Body of pancreas (tissue), 4 donors: ENCODE data around the gene RPL37. TPM values are rescaled to one million over a fixed set of nuclear protein-coding genes. Genes with fewer than 3 reads are reported as not detected.
"Not testable (repeated sequence)": the region's sequence is repeated elsewhere in the genome, so short reads cannot be mapped to it uniquely, and the experiment has no call there.

ENCODE experiments used
- ATAC-seq: fragments of 150-250 bp; one replicate; pipeline ENCODE4 v1.9.1; 2016
- DNase-seq, 4 donors: peaks; one replicate each; pipeline ENCODE4 v3.0.0-alpha.2; 2019
- H3K27ac ChIP-seq, 4 donors: fragments of 200-600 bp; sonication (generic); 1 replicate in 3 of 4; 2 replicates in 1 of 4; pipeline versions ENCODE4 v1.5.1 to v1.6.1; 2016 to 2019; ENCODE audit warnings: mild to moderate bottlenecking in 1 of 4, mixed read lengths in 1 of 4, moderate library complexity in 1 of 4
- H3K27me3 ChIP-seq, 2 donors: fragments of 200-600 bp; sonication (generic); one replicate each; pipeline ENCODE4 v1.6.0; 2016; ENCODE audit warnings: mild to moderate bottlenecking in 1 of 2
- H3K36me3 ChIP-seq, 2 donors: fragments of 200-600 bp; sonication (generic); replicated peaks in 1 of 2; 2 replicates each; pipeline ENCODE4 v1.5.1; 2016; ENCODE audit warnings: low read depth in 2 of 2; ENCODE audit not compliant: insufficient read depth in 1 of 2
- H3K4me1 ChIP-seq: fragments of 200-600 bp; sonication (generic); one replicate; pipeline ENCODE4 v1.6.0; 2016
- H3K4me3 ChIP-seq, 2 donors: fragments of 200-600 bp; sonication (generic); 1 replicate in 1 of 2; 2 replicates in 1 of 2; pipeline ENCODE4 v1.5.1; 2016 to 2019
- H3K9me3 ChIP-seq, 3 donors: fragments of 200-600 bp; sonication (generic); 1 replicate in 2 of 3; 2 replicates in 1 of 3; pipeline ENCODE4 v1.5.1; 2016
- POLR2A ChIP-seq, 3 donors: fragments of 450-650 bp; IDR thresholded peaks; one replicate each; pipeline ENCODE4 v1.6.1; 2016; ENCODE audit warnings: antibody characterized with exemption in 3 of 3, mild to moderate bottlenecking in 2 of 3
- WGBS, 2 donors: methylation state at CpG; one replicate each; pipeline ENCODE4 v1.1.5; 2017; 5-methylcytosine and 5-hydroxymethylcytosine counted together
- intact Hi-C: fragments of 100-400 bp; cut with DNase I; formaldehyde crosslinking; loops from one replicate; pipeline ENCODE4 v1.15.1; 2023
- total RNA-seq, 2 donors: library from RNA; depleted of rRNA; stranded (reverse); fragments of >200 nt; gene quantifications; one replicate each; pipeline ENCODE4 v1.1.0, GENCODE V29; 2016
- TF ChIP-seq, protein P1 (sequence below), 7 experiments: fragments of 450-650 bp in 4 of 7; fragments of 200-600 bp in 3 of 7; sonication (generic) in 3 of 7; IDR thresholded peaks; one replicate each; pipeline ENCODE4 v1.5.1; 2016 to 2019; ENCODE audit warnings: antibody characterized with exemption in 7 of 7

The RPL37 gene
- total RNA-seq, 2 donors from 2014 or later = 126 to 256 TPM

GRCh38 chr5:40798012-40798800 lies 36.8 kb downstream of the RPL37 start, which contains the start of gene PRKAA1:
Gene PRKAA1, minus strand, starts transcription at chr5:40798374. Its CDS starts 185 bp downstream, at chr5:40798189.
- H3K4me1 ChIP-seq = peaks cover 23% of the 10 kb centered on the region

DNA sequence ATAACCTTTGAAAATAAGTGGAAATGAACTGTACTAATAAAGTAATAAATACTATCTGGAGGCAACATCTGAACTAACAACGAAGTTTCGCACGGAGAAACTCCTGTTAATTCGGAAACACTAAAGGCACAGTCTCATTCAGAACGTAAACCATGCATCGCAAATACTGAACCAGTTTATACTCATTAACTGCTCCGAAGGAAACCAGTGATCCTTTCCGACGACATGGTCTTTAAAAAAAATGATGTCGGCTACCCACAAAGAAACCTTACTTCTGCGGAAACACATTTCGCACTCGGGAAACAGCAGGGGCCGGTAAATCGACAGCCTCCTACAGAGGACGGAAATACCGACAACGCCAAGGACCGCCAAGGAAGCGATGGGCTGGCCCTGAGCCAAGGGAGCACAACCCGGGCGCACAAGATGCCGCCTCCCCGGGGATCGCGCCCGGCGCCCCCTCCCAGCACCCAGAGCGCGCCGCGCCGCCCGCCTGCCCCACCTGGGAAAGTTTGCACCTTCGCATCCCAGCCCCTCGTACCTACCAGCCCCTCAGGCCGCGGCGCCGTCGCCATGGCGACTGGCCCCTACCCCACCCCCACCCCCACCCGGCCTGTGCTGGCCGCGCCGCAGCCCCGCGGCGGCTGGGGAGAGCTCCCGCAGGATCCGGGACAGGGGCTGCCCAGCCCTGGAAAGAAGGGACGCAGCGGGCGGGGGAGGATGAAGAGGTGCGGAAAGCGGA lies 37.6 kb downstream of the RPL37 start:
- ATAC-seq = peak; percentile 64
- no peaks in the 10 kb centered on the region for H3K9me3 ChIP-seq
- peaks cover 23% of the 10 kb centered on the region for H3K4me1 ChIP-seq
- no peak for TF ChIP-seq POLR2A (IDR thresholded peaks at IDR 0.05)
- TF ChIP-seq, protein P1, sequence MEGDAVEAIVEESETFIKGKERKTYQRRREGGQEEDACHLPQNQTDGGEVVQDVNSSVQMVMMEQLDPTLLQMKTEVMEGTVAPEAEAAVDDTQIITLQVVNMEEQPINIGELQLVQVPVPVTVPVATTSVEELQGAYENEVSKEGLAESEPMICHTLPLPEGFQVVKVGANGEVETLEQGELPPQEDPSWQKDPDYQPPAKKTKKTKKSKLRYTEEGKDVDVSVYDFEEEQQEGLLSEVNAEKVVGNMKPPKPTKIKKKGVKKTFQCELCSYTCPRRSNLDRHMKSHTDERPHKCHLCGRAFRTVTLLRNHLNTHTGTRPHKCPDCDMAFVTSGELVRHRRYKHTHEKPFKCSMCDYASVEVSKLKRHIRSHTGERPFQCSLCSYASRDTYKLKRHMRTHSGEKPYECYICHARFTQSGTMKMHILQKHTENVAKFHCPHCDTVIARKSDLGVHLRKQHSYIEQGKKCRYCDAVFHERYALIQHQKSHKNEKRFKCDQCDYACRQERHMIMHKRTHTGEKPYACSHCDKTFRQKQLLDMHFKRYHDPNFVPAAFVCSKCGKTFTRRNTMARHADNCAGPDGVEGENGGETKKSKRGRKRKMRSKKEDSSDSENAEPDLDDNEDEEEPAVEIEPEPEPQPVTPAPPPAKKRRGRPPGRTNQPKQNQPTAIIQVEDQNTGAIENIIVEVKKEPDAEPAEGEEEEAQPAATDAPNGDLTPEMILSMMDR (IDR thresholded peaks at IDR 0.05) = no peak
- 0% methylated on average over 13 to 42 of the region's 56 CpGs for WGBS, 2 donors
- intact Hi-C loops = no loop called here
- H3K27ac ChIP-seq = peak overlapping the region; percentile 79 to 96 (median 92)
- no peaks in the 10 kb centered on the region for H3K36me3 ChIP-seq
- H3K4me3 ChIP-seq = peak overlapping the region; percentile 97 to 100
- peak; percentile 67 to 76 (median 69) for DNase-seq
- no peaks in the 10 kb centered on the region for H3K27me3 ChIP-seq

More at GRCh38 chr5:40798012-40798800, 36.8 kb downstream of the RPL37 start, which contains the start of gene PRKAA1:
- Histone ChIP-seq H3K27me3 (no peaks in the 10 kb centered on the region), H3K9me3 (no peaks in the 10 kb centered on the region), H3K27ac (peak within 1 kb of the TSS; percentile 79 to 96 (median 92)), H3K4me3 (peak within 1 kb of the TSS; percentile 97 to 100), H3K36me3 (no peaks in the 10 kb centered on the region)
- DNase-seq (peak; percentile 87 to 92 (median 88)), ATAC-seq (peak; percentile 95)
- TF ChIP-seq, protein P1 (IDR thresholded peaks at IDR 0.05) = peak; percentile 34 to 81 (median 60)
- TF ChIP-seq POLR2A (IDR thresholded peaks at IDR 0.05) = peak; percentile 21 to 77 (median 74)
- WGBS, 2 donors = 0 to 2% methylated on average over 24 to 57 of the region's 70 CpGs
- intact Hi-C loops = no loop called here

GRCh38 chr5:40796487-40796889 lies 38.5 kb downstream of the RPL37 start:
- WGBS, 2 donors = 7 to 8% methylated on average over 3 of the region's 3 CpGs
- Histone ChIP-seq H3K4me3 (peak overlapping the region in 1 of 2 donors; percentile 97), H3K36me3 (no peaks in the 10 kb centered on the region), H3K4me1 (peaks cover 29% of the 10 kb centered on the region), H3K27ac (peak overlapping the region in 2 of 4 donors; percentile 37 to 96), H3K9me3 (no peaks in the 10 kb centered on the region), H3K27me3 (no peaks in the 10 kb centered on the region)
- no peak for ATAC-seq
- peak in 1 of 4 donors; percentile 10 for DNase-seq
- intact Hi-C loops = no loop called here
- TF ChIP-seq, protein P1 (IDR thresholded peaks at IDR 0.05) = no peak
- no peak for TF ChIP-seq POLR2A (IDR thresholded peaks at IDR 0.05)

DNA sequence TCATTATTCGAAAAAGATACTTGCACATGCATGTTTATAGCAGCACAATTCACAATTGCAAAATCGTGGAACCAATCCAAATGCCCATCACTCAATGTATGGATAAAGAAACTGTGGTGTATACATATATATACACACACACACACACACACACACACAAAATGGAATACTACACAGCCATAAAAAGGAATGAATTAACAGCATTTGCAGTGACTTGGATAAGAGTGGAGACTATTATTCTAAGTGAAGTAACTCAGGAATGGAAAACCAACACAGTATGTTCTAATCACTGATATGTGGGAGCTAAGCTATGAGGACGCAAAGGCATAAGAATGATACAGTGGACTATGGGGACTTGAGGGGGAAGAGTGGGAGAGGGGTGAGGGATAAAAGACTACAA lies 40.1 kb downstream of the RPL37 start:
- ATAC-seq, H3K36me3 ChIP-seq, intact Hi-C loops, H3K27me3 ChIP-seq, H3K4me3 ChIP-seq, DNase-seq, H3K9me3 ChIP-seq, H3K27ac ChIP-seq: not testable (repeated sequence)
- WGBS, 2 donors = 82 to 88% methylated on average over 3 of the region's 3 CpGs
- peaks cover 38% of the 10 kb centered on the region for H3K4me1 ChIP-seq

DNA sequence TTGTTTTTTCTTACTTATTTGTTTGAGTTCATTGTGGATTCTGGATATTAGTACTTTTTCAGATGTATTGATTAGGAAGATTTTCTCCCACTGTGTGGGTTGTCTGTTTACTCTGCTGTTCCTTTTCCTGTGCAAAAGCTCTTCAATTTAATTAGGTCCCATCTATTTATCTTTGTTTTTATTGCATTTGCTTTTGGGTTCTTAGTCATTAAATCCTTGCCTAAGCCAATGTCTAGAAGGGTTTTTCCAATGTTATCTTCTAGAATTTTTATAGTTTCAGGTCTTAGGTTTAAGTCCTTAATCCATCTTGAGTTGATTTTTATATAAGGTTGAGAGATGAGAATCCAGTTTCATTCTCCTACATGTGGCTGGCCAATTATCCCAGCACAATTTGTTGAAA lies 40.7 kb downstream of the RPL37 start:
- H3K27ac ChIP-seq, intact Hi-C loops, H3K27me3 ChIP-seq, H3K36me3 ChIP-seq, DNase-seq, H3K4me3 ChIP-seq, H3K9me3 ChIP-seq, ATAC-seq: not testable (repeated sequence)
- peaks cover 40% of the 10 kb centered on the region for H3K4me1 ChIP-seq

DNA sequence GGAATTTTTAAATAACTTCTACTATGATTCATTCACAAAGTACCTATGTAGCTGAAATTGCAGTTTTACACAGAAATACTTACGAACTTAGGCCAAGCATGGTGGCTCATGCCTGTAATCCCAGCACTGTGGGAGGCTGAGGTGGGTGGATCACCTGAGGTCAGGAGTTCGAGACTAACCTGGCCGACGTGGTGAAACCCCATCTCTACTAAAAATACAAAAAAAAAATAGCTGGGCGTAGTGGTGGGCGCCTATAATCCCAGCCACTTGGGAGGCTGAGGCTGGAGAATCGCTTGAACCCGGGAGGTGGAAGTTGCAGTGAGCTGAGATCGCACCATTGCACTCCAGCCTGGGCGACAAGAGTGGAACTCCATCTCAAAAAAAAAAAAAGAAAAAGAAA lies 42.3 kb downstream of the RPL37 start:
- WGBS, 2 donors = 94 to 98% methylated on average over 10 of the region's 10 CpGs
- not testable (repeated sequence) for DNase-seq, H3K9me3 ChIP-seq

More for the DNA sequence above, 42.3 kb downstream of the RPL37 start:
- H3K27me3 ChIP-seq, H3K27ac ChIP-seq, H3K36me3 ChIP-seq, H3K4me3 ChIP-seq, ATAC-seq, intact Hi-C loops: not testable (repeated sequence)
- H3K4me1 ChIP-seq = peaks cover 40% of the 10 kb centered on the region
